ENCODE data around the gene PPP1R9B.

DNA sequence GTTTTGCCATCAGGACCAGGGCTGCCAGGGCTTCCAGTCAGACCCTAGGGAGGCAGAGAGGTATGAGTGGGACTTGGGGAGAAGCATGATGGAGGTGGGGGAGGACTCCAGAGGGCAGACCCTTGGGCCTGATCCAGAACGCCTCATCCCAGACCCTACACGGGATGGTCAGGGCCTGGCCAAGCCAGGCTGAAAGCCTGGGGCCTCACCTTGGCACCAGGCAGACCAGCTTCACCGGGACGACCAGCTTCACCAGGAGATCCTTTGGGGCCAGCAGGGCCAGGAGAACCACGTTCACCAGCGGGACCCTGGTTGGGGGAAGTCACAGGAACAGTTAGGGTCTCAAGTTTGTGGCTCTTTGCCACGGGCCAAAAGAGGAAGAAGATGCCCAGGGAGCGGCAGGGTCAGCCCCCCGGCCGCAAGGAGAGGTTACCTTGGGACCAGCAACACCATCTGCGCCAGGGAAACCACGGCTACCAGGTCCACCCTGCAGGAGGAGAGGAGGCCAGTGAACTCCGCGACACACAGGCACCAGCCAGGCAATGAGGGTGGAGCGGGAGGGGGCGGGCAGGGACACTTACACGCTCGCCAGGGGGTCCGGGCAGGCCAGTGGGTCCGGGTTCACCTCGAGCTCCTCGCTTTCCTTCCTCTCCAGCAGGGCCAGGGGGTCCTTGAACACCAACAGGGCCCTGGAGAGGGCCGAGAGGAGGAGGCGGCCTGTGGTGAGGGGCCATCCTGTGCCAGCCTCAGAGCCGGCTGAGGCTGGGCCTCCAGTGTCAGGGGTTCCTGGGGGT lies 43.9 kb upstream of the PPP1R9B start:
- TF ChIP-seq POLR2A (IDR thresholded peaks at IDR 0.05; ENCODE audit: low read length), result no peak
- no peak for TF ChIP-seq GATA1 (IDR thresholded peaks at IDR 0.05; ENCODE audit: low read depth, low read length)

All from erythroblast (primary cell).